ENCODE measurements around the gene TBC1D25. TPM values are rescaled to one million over a fixed set of nuclear protein-coding genes. Genes with fewer than 3 reads are reported as not detected.

TBC1D25 gene, protein sequence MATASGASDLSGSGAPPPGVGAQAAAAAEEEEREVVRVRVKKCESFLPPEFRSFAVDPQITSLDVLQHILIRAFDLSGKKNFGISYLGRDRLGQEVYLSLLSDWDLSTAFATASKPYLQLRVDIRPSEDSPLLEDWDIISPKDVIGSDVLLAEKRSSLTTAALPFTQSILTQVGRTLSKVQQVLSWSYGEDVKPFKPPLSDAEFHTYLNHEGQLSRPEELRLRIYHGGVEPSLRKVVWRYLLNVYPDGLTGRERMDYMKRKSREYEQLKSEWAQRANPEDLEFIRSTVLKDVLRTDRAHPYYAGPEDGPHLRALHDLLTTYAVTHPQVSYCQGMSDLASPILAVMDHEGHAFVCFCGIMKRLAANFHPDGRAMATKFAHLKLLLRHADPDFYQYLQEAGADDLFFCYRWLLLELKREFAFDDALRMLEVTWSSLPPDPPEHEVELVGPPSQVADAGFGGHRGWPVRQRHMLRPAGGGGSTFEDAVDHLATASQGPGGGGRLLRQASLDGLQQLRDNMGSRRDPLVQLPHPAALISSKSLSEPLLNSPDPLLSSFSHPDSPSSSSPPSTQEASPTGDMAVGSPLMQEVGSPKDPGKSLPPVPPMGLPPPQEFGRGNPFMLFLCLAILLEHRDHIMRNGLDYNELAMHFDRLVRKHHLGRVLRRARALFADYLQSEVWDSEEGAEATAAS
- total RNA-seq, result 7.9 and 10.0 TPM in 2 replicates

DNA sequence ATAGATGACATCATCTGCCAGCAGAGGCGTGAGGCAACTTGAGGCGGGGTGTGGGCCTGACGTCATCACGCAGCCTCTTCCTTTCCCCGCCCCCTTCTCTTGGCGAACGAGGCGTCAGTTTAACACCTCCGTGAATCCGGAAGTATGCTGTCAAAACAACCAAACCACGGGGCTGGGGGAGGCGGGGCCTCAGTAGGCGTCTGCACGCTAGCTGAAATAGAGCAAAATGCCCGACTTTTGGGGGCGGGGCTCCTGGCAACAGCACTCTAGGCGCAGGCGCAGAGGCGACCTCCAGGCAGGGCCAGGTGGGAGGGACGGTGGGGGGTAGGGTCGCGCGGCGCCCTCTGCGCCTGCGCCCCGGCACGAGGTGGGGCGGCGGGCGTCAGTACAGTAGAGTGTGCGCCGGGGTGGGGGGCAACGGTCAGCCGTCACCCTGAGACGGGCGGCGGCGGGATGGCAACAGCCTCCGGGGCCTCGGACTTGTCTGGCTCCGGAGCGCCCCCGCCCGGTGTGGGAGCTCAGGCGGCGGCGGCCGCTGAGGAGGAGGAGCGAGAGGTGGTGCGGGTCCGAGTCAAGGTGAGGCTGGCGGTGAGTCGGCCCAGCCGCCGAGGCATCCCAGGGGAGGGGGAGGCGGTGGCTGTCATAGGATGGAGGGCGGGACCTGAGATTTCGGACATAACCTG lies at the start of gene TBC1D25:
Gene TBC1D25 (plus strand): TSS at position 370 of the 683 bp plus-strand sequence. CDS start 84 bp downstream, at position 454.

DNA sequence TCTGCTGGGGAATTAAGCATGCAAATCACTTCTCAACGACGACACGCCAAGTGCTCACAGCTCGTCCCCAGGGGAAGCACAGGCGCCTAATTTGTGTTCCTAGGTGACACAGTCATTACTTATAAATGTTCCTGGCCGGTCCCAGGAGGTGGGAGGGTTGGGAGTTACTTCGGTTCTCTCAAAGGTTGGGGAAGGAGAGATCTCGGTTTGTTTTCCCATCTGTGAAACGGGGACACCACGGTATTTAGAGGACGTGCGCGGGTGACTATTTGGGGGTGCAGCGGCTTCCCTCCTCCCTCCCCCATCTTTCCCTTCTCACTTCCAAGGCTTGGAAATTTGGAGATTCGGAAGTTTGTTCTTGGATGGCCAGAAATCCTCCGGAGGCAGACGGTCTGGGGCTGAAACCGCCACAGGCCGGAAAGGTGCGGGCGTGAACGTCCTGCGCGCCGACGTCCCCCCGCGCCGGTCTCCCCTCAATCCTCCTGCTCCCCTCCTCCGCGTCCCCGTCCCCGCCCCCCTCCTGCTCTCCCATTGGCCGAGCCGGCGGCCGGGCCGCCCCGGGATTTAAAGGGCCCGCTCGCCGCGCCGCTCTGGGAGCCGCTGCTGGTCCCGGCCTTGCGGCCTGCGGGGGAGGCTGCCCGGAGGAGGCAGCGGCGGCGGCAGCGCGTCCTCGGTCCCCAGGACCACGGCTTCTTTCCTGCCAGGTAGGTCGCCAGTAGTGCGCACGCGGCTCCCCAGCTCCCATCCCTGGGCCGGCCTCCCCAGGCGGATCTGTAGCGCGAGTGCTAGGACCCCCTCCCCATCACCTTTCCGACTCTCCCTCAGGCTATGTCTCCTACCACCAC lies 30.9 kb upstream of the TBC1D25 start, which contains the start of gene PORCN:
Gene PORCN (plus strand): TSS at position 593 of the 845 bp plus-strand sequence. CDS start 829 bp downstream, outside the sequence.

DNA sequence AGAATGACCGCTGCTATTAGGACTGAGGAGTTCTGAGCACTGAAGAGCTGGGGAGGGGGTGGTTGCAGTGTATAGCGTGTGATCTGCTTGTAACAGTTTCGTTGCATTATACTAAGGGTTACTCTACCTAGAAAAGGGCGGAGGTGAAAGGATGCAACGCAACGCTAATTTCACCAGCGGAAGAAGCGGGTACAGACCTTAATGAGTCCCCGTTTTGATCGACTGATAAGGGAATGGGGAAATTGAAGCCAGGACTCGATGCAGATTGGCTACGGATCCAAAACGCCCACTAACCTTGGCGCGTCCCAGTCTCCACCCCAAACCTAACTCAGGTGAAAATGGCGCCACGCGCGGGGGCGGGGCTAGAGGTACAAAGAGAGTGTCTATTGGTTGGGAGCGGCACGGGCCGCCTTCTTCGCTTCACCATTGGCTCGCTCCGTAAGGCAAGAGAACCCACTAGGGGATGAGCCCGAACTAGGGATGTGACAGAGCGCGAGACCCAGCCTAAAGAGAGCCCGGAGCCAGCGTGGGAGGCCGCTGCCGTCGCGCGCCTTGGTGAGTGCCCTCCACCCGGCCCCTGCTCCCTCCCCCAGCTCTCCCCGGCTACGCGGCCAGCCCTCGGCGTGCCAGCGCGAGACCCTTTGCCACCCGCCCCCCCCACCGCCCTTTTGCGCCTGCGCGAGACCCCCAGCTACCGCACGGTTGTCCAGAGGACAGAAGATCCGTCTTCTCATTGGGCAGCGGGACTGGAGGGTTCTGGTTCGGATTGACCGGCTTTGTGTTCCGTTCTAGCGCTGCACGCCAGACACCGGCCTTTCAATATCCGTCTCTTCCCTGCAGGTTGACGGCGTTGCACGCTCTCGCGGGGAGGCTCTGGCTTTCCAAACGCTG lies 17.9 kb upstream of the TBC1D25 start, which contains the start of gene EBP:
Gene EBP (plus strand): TSS at position 456 of the 891 bp plus-strand sequence. CDS start 1,964 bp downstream, outside the sequence.

DNA sequence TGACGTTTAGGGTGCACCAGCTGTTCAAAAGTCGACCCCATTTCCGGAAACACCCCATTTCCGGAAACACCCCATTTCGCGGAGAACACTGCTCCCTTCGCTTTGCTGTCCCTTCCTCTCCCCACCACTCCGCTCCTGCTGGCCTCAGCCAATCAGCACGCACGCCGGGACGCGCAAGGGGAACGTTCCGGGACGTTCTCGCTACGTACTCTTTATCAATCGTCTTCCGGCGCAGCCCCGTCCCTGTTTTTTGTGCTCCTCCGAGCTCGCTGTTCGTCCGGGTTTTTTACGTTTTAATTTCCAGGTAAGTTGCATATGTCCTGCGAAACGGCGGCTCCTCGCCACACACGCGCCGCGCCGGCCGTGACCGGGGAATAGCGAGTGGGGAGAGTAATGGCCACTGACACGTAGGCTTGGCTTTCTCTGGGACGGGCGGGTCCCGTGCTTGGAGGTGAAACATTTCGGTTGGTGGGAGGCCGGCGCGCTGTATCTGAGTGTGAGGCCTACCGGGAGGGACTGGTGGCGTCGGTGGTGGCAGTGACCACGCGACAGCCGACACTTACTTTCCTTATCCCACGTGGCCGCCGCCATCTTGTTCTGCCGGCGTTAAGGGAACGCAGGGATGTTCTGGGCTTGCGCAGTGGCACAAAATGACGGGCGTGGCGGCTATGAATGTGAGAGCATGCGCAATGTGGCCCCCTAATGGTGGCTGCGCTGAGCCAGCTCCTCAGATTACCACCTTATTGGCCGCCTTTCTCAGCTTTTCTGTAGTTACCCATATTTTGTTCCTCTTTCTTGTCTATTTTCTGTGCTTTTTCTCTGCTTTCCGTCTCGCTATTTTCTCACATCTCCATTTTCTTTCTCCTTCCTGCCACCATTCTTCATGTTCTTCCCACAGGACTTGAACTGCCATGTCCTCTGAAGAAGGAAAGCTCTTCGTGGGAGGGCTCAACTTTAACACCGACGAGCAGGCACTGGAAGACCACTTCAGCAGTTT lies 35.1 kb downstream of the TBC1D25 start, which contains the start of gene RBM3:
Gene RBM3 (plus strand): TSS at position 215 of the 997 bp plus-strand sequence. CDS start 697 bp downstream, at position 912.

DNA sequence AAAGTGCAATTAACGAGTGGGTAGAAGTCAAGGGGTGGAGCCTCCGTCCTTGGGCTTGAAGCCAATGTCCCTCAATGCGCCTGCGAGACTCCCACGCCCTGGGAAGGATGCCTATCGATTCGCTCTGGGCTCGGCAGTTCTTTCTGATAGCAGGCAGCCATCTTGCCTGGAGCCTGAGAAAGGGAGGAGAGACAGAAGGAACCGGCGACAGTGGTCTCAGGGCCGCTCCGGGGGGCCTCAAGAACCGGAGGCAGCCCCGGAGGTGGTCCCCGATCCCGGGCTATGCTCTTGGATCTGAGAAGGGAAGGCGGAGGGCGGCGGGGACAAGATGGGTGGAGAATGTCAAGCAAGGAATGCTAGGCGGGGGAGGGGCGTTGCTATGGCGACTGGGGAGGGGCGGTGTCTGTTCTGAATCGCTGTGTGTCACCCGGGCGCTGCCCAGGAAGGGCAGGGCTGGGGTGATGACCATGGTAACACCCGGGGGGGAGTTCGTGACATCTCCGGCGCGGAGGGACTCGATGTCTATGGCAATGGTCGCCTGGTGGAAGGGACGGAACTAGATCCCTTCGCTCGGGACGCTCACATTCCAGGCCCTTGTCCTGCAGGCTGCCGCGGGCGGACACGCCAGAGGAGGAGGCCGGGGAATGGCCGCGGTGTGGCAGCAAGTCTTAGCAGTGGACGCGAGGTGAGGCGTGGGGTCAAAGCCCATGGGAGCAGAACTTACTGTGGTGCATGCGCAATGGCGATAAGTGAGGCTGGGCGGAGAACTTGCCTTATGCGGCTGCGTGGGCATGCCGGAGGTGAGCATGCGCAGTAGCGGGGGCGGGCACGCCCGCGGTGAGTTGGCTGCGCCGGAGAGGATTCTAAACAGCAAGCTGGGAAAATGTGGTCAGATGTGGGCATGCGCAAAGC lies 58.1 kb downstream of the TBC1D25 start, which contains the start of gene WDR13:
Gene WDR13 (plus strand): TSS at position 140 of the 912 bp plus-strand sequence. CDS start 505 bp downstream, at position 645.

Other genes with a start within 250 kb of the TBC1D25 start
- gene SSX3, start 183.0 kb upstream of the TBC1D25 start, total RNA-seq, result not detected in 2 replicates
- not detected in 2 replicates for gene SSX4, start 156.2 kb upstream of the TBC1D25 start, total RNA-seq
- not detected in 2 replicates for gene SSX4B, start 127.8 kb upstream of the TBC1D25 start, total RNA-seq
- 42.2 and 78.2 TPM in 2 replicates for gene SLC38A5, start 69.5 kb upstream of the TBC1D25 start, total RNA-seq
- 68.1 and 78.2 TPM in 2 replicates for gene FTSJ1, start 63.5 kb upstream of the TBC1D25 start, total RNA-seq
- gene PORCN, start 30.7 kb upstream of the TBC1D25 start, total RNA-seq, result 20.2 and 32.2 TPM in 2 replicates
- gene EBP, start 17.9 kb upstream of the TBC1D25 start, total RNA-seq, result 41.4 and 143 TPM in 2 replicates
- 198 and 260 TPM in 2 replicates for gene RBM3, start 34.8 kb downstream of the TBC1D25 start, total RNA-seq
- 165 and 216 TPM in 2 replicates for gene WDR13, start 57.8 kb downstream of the TBC1D25 start, total RNA-seq
- 0.13 and 0.48 TPM in 2 replicates for gene WAS, start 144.1 kb downstream of the TBC1D25 start, total RNA-seq
- gene SUV39H1, start 157.0 kb downstream of the TBC1D25 start, total RNA-seq, result 4.4 and 12.4 TPM in 2 replicates
- gene GLOD5, start 222.0 kb downstream of the TBC1D25 start, total RNA-seq, result not detected in 2 replicates
- gene GATA1, start 246.9 kb downstream of the TBC1D25 start, total RNA-seq, result not detected in 2 replicates